Measurements from ENCODE around the gene ASF1B.
"Not testable (repeated sequence)": the region's sequence is repeated elsewhere in the genome, so short reads cannot be mapped to it uniquely, and the experiment has no call there.

Gene ASF1B

DNA sequence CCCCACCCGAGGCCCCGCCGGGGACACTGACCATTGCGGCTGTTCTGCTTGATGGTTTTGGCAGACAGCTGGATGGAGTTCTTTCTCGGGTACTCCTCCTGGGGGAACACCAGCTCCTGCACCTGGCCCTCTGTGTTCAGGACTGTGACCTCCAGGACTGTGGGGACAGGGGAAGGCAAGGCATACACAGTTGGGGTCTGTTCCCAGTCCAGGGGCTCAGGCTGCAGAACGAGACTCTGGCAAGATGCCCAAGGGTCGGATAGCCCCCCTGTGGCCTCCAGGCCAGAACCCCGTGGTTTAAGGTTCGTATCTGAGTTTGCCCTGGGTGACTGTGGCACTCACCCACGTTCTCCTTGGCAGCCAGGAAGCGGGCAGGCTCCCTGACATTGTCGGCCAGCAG is 22.7 kb upstream of the ASF1B start:
- no peak for DNase-seq

DNA sequence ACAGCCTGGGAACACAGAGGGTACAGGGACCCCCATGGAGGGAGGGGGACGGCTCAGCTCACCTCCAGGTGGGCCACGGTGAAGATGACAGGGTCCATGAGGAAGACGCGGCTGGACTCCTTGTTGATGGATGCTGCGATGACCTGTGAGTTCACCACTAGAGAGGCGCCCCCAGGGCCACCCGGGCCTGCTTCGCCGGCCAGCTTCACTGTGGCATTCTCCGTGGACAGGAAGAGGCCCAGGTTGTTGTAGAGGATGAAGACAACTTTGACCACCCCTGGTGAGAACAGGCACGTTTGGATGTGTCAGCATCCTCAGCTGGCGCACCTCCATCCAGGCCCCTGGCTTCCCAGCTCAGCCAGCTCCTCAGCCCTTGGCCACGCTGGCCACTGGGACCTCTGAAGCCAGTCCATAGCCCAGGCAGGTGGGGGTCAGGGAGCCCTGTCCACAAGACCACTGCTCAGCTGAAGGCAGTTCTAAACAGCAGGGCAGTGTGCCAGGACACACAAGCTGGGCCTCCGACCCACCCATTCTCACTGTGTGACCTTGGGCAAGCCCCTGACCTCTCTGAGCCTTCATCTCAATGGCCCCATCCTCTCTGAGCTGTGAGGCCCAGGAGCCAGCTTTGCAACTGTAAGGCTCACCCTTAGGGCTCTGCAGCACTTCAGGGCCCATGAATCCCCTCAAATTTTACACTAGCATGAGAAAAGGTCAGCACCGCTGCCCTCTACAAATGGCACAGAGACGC is 22.1 kb upstream of the ASF1B start:
- no peak for DNase-seq

DNA sequence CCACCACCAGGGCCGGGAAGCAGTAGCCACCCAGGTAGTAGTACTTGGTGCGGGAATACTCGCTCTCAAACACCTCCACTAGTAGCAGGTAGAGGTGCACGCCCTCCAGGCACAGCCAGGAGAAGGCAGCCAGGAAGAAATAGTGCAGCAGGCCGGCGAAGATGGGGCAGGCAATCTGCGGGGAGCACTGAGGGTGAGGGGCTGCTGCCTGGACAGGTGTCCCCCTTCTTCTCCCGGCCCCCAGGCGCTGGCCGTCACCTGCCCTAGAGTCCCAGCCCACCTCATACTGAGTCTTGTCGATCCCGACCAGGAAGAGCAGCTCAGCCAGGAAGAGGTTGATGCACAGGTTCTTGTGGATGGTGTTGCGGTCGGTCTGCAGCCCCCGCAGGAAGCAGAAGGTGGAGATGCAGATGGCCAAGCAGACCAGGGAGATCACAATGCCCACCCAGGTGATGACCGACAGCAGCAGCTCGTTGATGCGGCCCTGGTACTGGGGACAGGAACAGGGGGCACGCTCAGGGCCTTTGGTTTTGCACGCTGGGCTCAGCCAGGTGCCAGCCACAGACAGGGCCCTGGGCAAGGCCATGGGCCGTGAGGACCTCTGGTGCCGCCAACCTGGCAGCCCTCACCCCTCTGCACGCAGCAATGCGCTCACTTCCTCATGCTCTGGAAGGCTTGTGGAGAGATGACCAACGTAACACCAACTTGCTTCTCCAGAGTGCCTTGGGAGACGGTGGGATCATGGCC is 20.8 kb upstream of the ASF1B start:
- DNase-seq: no peak

DNA sequence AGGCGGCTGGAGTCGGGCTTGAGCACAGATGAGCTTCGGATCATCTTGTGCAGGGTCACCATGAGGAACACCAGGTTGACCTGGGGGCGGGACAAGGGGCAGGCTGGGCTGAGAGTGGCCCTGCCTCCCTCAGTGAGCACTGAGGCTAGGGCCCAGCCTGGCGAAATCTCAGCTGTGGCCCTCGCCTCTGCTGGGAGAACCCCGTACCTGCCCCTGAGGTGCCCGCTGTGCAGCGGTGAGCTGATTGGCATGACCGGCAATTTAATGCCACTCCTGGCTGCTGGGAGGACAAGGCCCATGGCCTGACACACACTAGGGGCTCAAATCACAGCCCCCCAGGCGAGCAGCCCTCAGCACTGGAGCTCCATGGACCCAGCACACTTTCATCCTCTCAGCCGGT is 19.7 kb upstream of the ASF1B start:
- DNase-seq: no peak

DNA sequence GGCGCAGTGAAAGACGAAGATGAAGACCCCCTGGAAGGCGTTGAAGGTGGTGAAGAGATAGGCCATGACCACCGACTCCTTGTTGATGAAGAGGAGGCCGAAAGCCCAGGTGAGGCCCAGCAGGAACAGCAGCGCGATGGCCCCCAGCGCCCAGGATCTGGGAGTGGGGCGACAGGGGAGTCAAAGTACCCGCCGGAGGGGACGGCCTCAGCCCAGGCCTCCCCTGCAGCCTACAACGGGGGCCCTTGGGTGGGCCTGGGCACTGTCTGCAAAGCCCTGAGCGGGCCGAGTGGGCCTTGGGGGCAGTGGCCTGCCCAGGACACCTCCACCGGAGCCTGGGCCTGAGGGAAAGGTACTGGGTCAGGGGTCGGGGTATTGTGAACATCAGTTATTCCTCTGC is 19.0 kb upstream of the ASF1B start:
- no peak for DNase-seq

DNA sequence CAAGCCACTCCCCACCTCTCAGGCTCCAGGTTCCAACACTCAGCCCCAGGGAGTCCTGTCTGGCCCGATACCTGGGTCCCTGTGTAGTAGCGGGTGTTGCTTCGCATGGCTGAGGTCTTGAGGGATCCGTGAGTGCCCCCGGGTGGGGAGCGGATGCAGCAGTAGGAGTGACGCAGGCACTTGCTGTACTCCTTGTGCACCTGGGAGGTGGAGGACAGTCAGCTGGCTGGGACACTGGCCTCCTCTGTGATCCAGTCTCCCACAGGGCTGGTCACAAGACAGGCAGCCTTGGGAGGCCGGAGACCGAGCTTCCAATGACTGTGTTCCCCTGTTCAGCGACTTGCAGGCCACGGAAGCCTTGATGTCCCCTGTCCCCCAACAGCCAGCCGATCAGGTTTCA is 16.3 kb upstream of the ASF1B start:
- DNase-seq: no peak

DNA sequence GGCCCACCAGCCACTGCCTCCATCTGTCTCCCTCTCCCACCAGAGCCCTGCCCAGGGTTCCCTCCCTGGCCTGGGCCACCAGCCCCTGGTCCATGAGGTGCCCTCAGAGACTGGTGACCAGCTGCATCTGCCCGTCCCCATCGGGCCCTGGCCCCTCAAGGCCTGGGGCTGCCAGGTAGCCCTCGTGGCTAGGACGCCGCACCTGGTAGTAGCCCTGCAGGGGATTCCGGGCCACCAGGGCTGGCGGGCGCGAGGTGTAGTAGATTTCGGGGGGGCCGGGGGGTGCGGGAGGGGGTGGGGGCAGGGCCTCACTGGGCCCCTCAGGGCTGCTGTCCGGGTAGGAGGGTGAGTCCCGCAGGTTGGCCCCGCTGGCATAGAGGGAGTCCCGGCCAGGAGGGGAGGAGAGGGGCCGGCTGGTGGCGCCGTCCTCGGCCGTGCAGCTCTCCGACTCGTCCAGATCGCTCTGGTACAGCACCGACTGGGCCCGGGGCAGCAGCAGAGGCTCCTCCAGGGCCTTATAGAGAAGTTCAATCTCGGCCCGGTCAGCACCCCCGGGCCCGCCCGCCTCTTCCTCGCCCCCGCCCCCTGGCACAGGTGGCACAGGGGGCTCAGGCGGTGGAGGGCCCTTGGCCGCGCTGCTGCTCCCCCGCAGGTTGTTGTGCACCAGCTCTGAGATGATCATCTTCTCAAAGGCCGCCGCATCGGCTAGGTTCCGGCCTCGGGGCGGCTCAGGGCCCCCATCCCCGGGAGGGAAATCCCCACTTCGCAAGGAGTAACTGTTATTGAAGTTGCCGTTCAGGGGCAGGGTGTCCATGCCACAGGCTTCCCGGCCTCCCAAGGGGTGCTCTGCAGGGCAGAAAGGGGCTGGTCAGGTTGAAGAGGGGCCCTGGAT is 14.6 kb upstream of the ASF1B start:
- no peak for DNase-seq

DNA sequence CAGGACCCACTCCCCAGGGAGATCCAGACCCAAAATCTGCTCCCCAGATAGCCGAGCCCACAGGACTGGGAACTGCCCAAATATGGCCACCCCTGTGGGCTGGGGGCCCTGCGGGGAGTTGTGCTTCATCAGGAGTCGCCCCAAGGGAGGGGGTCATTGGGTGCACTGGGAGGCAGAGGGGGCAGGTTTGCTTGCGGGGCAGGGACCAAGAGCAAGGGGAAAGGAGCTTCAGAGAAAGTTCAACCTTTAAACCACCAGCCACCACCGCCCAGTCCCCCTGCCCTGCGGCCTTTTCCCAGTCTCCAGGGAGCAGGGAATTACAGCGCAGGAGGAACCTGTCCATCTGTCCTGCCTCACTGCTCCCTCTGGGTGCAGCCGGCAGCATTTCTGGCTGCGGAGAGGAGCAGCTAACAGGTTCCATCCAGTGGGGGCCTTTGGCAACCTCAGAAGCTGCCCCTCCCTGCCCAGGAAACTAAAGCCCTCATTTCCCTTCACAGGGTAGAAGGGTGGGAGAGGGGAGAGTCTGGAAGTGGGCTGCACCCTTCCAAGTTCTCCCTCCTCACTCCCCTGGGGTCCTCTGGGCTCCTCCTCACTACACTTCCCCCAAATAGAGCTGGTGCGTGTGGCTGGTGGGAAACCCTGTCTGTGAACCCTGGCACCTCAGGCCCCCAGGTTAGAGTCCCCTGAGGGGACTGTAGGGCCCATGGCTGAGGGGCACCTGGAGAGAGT is 13.8 kb upstream of the ASF1B start:
- no peak for DNase-seq

DNA sequence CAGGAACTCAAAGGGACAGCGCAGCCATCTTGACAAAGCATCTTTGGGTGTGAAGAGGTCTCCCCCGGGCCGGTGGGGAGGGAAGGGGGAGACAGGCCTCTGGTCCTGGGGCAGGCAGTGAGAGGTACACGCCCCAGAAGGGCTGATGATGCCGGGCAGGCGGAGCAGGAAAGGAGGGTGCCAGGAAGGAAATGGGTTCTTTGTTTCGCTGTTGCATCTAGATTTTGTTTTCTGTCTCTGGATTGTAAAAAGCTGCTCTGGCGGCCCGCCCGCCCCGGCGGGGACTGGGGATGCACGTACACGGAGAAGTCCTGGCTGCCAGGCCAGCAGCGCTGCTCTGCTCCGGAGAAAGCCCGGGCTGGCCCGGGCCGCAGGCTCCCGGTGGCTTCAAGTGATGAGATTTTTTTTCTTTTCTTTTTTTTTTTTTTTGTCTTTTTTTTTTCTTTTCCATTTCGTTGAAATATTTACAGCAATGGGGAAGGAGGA is 13.2 kb upstream of the ASF1B start:
- no peak for DNase-seq

DNA sequence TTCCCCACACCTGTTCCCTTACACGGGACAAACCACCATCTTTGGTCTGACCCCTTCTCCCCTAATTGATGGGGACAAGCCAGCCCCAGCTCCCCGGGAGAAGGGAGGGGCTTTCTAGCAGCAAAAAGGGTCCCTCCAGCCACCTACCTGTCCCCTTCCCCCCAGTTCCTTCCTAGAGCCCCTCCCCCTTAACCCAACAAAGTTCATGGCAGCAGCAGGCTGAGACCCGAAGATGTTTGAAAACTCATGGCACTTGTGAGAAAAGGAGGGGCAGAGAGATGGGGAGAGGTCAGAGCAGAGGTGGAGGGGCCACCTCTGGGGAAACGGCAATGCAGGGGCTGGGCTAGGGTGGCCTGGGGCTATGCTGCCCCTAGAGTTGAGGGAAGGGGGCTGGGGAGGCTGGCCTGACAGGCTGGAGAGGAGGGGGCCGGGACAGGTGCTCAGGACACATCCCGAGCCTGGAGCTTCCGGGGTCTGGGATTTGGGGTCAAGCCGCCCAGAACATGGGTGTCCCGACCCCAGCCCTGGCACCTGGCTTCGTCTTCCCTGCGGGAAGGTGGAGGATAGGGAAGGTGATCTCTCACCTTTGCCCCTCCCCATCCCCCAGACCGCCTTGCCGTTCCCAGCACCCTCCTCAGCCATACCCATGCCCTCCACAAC is 12.5 kb upstream of the ASF1B start:
- no peak for DNase-seq

DNA sequence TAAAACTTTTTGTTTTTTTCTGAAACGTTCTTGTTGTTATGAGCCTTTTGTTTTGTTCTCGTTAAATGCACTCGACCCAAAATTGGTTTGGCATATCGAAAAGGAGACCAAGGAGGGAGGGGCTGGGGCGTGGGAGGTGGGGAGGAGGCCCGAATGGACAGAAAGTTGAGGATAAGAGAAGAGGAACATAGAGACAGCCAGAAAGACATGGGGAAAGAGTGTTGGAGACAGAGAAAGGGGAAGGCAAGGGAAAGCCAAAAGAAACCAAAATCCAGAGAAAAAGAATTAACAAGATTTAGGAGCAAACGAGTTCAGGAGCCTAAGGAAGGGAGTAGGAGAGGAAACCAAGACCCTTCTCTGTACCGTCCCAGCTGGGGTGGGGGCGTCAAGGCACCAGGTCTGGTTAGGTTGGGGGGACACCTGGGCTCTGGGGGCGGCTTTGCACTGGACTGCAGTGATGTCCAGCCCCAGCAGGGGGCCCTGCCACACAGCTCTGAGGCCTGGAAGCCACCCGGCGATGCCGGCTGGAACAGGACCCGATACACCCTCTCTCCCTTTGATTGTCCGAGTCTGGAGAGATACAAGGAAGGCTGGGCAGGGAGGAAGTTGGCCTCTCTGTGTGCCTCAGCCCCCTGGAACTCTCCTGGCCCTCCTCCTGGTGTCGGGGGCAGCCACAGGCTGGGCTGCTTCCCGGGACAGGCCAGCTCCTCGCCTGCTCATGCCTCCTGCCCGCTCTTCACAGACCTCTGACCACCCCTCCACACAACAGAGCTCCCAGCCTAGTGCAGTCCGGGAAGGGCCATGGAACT is 11.6 kb upstream of the ASF1B start:
- peak; percentile 24 for DNase-seq

DNA sequence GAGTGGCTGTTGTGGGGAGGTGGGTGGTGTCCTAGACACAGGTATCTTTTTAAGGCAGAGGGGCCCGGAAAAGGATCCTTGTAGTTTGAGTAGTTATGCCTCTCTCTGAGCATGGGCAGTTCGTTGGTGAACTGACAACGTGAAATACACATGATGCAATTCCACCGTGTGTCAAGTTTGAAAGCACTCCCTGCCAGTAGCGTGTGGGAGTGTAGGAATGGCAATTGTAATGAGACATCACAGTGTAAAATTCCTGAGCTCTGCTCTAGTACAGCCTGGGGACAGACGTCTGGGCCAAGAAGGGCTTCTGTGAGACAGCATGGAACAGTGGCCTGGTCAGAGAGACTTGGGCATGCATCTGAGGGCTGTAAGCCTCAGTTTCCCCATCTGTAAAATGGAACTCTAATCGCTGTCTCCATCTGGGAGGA is 10.4 kb upstream of the ASF1B start:
- DNase-seq: no peak

DNA sequence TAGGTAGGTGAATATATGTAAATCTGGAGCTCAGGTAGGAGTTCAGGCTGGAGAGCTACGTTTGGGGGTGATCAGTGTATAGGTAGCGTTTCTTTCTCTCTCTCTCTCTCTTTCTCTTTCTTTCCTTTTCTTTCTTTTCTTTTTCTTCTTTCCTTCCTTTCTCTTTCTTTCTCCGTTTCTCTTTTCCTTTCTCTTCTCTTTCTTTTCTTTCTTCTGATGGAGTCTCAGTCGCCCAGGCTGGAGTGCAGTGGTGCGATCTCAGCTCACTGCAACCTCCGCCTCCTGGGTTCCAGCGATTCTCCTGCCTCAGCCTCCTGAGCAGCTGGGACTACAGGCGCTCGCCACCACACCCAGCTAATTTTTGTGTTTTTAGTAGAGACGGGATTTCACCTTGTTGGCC is 9.8 kb upstream of the ASF1B start:
- DNase-seq: not testable (repeated sequence)

DNA sequence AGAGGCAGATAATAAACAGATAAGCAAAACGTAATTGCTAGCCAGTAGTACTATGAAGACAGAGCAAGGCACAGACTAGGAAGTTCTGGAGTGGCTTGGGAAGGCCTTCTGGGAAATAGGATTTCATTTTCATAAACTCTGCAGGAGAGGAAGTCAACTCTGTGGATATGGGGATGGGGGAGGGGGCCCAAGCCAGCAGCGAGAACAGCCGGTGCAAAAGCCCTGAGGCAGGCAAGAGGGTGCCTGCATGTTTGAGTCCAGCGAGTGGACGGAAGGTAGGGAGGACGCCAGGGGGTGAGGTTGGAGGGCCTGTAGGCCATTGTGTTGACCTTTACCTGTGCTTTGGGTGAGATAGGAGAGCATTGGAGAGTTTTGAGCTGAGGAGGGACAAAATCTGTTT is 9.0 kb upstream of the ASF1B start:
- DNase-seq: no peak

DNA sequence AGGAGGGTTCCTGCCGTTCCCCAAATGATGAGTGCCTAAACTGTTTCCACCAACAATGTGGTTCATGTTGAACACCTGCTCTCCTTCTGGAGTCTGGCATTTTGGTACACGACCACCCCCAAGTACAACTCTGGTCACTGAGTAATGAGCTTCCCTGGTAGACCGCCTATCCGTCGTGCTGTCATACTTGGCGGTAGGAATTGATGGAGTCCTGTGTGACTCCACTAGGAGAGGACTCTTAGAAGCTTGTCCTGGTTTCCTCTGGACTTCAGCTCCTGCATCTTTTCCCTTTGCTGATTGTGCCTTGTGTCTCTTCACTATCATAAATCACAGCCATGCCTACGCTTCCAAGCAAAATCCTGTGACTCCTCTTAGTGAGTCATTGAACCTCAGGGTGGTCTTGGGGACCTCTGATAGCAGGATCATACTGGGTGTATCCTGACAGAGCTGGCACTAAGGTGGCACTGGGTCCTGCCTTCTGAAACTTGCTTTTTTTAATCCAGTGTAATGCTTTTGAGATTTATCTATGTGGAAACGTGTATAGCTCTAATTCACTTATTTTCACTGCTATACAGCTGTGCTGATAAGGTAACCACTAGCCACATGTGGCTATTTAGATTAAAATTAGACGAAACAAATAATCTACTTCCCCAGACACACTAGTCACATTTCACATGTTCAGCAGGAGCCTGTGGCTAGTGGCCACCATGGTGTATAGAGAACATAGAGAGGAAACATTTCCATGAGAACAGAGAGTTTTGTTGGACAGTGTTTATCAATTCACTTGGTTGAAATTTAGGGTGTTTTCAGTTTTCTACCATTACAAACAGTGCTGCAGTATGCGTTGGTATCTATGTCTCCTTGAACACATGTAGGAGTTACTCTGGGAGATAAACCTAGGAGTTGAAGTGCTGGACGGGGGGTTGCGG is 6.1 kb upstream of the ASF1B start:
- DNase-seq: no peak

DNA sequence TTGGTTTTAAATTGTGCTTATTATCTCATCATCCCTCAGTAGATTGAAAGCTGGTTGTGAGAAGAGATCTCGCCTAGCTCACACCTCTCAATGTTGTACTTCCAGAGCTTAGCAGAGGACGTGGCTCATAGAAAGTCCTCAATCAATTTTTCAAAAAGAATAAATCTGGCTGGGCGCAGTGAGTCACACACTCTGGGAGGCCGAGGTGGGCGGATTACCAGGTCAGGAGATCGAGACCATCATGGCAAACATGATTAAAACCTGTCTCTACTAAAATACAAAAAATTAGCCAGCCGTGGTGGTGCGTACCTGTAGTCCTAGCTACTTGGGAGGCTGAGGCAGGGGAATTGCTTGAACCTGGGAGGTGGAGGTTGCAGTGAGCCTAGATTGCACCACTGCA is 4.7 kb upstream of the ASF1B start:
- no peak for DNase-seq

DNA sequence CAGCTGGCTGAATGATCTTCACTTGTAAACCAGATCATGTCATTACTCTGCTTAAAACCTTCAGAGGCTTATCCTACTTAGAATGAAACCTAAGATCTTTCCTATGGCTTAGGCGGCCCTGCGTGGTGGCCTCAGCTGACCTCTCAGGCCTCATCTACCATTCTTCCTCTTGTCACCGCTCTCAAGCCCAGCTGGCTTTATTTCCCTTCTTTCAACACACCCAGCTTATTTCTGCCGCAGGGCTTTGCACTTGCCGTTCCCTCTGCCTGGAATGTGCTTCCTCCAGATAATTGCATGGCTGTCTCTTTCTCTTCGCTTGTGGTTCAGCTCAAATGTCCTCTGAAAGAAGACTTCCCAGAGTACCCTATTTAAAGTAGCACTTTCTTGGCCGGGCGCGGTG is 3.6 kb upstream of the ASF1B start:
- no peak for DNase-seq

DNA sequence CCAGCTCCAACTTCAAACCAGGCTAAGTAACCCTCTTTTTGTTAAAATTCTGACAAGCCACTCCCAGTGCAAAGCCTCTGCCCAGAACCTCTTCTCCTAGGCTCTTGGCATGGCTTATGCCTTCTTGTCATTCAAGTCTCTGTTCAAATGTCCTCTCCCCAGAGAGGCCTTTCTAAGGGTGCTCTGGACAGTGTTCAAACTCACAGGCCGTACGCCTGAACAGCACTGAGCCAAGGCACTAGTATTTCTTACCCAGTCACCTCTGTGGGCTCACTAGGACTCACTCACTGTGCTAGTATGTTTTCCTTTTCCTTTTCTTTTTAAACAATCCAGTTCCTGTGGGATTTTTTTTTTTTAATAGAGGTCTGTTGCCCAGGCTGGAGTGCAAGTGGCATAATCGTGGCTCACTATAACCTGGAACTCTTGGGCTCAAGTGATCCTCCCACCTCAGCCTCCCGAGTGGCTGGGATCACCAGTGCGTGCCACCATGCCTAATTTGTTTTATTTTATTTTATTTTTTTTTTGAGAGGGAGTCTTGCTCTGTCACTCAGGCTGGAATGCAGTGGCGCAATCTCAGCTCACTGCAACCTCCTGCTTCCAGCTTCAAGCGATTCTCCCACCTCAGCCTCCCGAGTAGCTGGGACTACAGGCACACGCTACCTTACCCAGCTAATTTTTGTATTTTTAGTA is 2.3 kb upstream of the ASF1B start:
- DNase-seq: no peak

DNA sequence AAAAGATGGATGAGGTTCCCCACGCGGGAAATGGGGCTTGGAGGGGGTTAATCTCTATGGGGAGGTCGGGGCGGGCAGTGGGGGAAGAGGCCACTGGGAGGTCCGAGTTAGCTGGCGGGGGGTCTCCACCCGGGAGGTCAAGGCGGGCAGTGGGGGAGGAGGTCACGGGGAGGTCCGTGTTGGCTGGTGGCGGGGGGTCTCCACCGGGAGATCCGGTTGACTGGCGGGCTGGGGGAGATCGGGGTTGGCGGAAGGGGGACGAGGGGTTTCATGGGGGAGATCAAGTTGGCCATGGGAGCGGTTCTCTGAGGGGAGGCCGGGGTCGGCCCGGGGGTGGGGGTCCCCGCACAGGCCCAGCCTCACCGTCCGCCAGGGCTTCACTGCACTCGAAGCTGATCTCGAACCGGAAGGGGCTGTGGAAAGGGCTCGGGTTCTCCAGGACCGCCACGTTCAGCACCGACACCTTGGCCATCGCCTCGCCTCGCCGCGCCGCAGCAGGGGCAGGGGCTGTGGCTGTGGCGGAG is 342 bp downstream of the ASF1B start:
- no peak for DNase-seq
